ENCODE data around the gene OMA1.

- TF ChIP-seq, protein P1, sequence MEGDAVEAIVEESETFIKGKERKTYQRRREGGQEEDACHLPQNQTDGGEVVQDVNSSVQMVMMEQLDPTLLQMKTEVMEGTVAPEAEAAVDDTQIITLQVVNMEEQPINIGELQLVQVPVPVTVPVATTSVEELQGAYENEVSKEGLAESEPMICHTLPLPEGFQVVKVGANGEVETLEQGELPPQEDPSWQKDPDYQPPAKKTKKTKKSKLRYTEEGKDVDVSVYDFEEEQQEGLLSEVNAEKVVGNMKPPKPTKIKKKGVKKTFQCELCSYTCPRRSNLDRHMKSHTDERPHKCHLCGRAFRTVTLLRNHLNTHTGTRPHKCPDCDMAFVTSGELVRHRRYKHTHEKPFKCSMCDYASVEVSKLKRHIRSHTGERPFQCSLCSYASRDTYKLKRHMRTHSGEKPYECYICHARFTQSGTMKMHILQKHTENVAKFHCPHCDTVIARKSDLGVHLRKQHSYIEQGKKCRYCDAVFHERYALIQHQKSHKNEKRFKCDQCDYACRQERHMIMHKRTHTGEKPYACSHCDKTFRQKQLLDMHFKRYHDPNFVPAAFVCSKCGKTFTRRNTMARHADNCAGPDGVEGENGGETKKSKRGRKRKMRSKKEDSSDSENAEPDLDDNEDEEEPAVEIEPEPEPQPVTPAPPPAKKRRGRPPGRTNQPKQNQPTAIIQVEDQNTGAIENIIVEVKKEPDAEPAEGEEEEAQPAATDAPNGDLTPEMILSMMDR (optimal IDR thresholded peaks at IDR 0.05 in 1 of 3, IDR thresholded peaks at IDR 0.05 in 1 of 3, conservative IDR thresholded peaks at IDR 0.05 in 1 of 3; ENCODE audit: extremely low read depth in 1 of 3, insufficient read depth in 2 of 3, low read length in 3 of 3), result no peak
- TF ChIP-seq EZH2 (IDR thresholded peaks at IDR 0.05; ENCODE audit: low read length), result no peak
These were observed 26.2 kb upstream of the OMA1 start for GRCh38 chr1:58572690-58573089.

Measured in keratinocyte (primary cell).